ENCODE measurements around the gene ELFN2. TPM values are rescaled to one million over a fixed set of nuclear protein-coding genes. Genes with fewer than 3 reads are reported as not detected.

The ELFN2 gene
- total RNA-seq, 1 experiment from 2014 or later, result 3.1 TPM

Other genes with a start within 250 kb of the ELFN2 start
- gene C1QTNF6, start 239.2 kb downstream of the ELFN2 start, total RNA-seq (2014; rRNA removed; shearing (Covaris generic)), result 14.0 and 16.5 TPM in 2 replicates
- not detected in 2 replicates for gene SSTR3, start 215.0 kb downstream of the ELFN2 start, total RNA-seq (2014; rRNA removed; shearing (Covaris generic))
- 3.7 and 5.0 TPM in 2 replicates for gene RAC2, start 183.2 kb downstream of the ELFN2 start, total RNA-seq (2014; rRNA removed; shearing (Covaris generic))
- gene CYTH4, start 145.0 kb downstream of the ELFN2 start, total RNA-seq (2014; rRNA removed; shearing (Covaris generic)), result 0.25 and 0.27 TPM in 2 replicates
- 0.07 TPM in 1 of 2 replicates, not detected in the other for gene MFNG, start 58.9 kb upstream of the ELFN2 start, total RNA-seq (2014; rRNA removed; shearing (Covaris generic))
- gene CARD10, start 91.9 kb upstream of the ELFN2 start, total RNA-seq (2014; rRNA removed; shearing (Covaris generic)), result 8.3 and 10.6 TPM in 2 replicates
- 44.3 and 51.7 TPM in 2 replicates for gene CDC42EP1, start 133.0 kb upstream of the ELFN2 start, total RNA-seq (2014; rRNA removed; shearing (Covaris generic))
- not detected in 2 replicates for gene LGALS2, start 152.6 kb upstream of the ELFN2 start, total RNA-seq (2014; rRNA removed; shearing (Covaris generic))
- gene GGA1, start 181.4 kb upstream of the ELFN2 start, total RNA-seq (2014; rRNA removed; shearing (Covaris generic)), result 11.7 and 21.8 TPM in 2 replicates
- 0.86 and 1.5 TPM in 2 replicates for gene SH3BP1, start 212.2 kb upstream of the ELFN2 start, total RNA-seq (2014; rRNA removed; shearing (Covaris generic))
- gene PDXP, start 231.2 kb upstream of the ELFN2 start, total RNA-seq (2014; rRNA removed; shearing (Covaris generic)), result 29.8 and 32.6 TPM in 2 replicates
- gene LGALS1, start 248.2 kb upstream of the ELFN2 start, total RNA-seq (2014; rRNA removed; shearing (Covaris generic)), result 2,501 and 2,563 TPM in 2 replicates

Measured in M059J (cell line).